Measurements from ENCODE around the gene M1AP.
A peak's percentile ranks its signal among the peaks of the same experiment; 100 is the strongest.

The M1AP gene

DNA sequence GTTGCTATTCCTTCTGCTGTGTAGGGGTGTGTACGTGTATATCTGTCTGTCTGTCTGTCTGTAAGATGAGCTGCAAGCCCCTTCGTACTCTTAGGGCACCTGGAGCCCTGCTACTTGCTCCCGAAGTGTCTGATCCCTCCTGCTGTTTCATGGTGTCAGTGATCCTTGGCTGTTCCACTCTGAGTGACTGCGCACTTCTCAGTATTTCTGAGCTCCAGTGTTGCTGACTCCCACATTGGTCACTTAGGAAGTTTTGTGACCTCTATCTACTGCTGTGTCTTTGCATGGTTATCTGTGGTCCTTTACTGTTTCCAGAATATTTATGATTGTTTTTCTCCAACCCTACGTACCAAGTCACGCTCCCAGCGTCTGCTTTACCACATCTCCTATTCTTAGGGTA is 22.1 kb upstream of the M1AP start:
- Histone ChIP-seq H3K27ac (no peak overlapping the region), H3K9ac (ENCODE audit: insufficient read length) (no peak overlapping the region), H3K9me3 (ENCODE audit: low read depth, low read length) (no peaks in the 10 kb centered on the region), H3K4me3 (no peak overlapping the region), H3K36me3 (ENCODE audit: insufficient read depth, low read length) (no peaks in the 10 kb centered on the region)
- no peak for TF ChIP-seq POLR2AphosphoS5 (IDR thresholded peaks at IDR 0.05; ENCODE audit: borderline replicate concordance, low read depth, low read length)
- no peak for TF ChIP-seq FOXP2 (optimal IDR thresholded peaks at IDR 0.05; ENCODE audit: control extremely low read depth, extremely low read length, insufficient read depth)
- TF ChIP-seq EZH2 (IDR thresholded peaks at IDR 0.05): no peak
- no peak for DNase-seq (ENCODE audit: low read depth, low spot score)

DNA sequence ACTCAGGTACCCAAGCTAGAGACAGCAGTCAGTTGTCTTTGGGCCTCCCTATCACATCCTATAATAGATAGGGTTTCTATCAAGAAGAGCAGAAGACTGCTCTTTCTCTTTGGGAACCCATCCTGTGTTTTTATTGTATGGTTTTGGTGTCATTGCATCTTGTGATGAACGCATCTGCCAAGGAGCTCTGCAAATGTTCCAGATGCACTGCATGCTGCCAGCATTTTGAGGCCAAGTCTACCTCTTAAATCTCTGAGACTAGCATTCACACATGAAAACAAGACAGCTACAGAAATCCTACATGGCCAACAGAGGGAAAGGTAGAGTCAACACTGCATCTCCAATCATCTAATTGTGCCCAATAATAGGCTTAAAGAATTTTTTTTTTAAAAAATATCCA is 20.0 kb upstream of the M1AP start:
- Histone ChIP-seq H3K9me3 (ENCODE audit: low read depth, low read length) (no peaks in the 10 kb centered on the region), H3K4me3 (no peak overlapping the region), H3K9ac (ENCODE audit: insufficient read length) (no peak overlapping the region), H3K36me3 (ENCODE audit: insufficient read depth, low read length) (no peaks in the 10 kb centered on the region), H3K27ac (no peak overlapping the region)
- DNase-seq (ENCODE audit: low read depth, low spot score): no peak
- no peak for TF ChIP-seq FOXP2 (optimal IDR thresholded peaks at IDR 0.05; ENCODE audit: control extremely low read depth, extremely low read length, insufficient read depth)
- TF ChIP-seq EZH2 (IDR thresholded peaks at IDR 0.05): no peak
- no peak for TF ChIP-seq POLR2AphosphoS5 (IDR thresholded peaks at IDR 0.05; ENCODE audit: borderline replicate concordance, low read depth, low read length)

DNA sequence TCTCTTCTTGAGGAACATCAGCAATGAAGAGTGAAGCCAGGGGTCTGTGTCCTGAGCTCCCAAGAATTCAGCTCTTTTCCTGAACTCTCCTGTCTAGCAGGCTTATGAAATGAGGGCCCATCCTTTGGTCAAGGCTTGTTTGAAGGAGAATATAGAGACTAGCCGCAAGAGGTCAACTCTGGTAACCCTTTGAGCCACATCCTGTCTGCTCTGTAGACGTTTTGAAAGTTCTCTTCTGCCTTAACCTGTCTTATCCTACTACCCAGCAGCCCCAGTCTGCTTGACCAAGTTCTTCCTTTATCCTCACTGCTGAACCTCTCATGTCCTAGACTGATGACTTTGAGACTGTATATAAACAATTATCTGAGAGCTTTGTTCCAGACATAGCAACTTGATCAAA is 11.3 kb upstream of the M1AP start:
- Histone ChIP-seq H3K36me3 (ENCODE audit: insufficient read depth, low read length) (no peaks in the 10 kb centered on the region), H3K9me3 (ENCODE audit: low read depth, low read length) (no peaks in the 10 kb centered on the region), H3K27ac (no peak overlapping the region), H3K9ac (ENCODE audit: insufficient read length) (no peak overlapping the region), H3K4me3 (no peak overlapping the region)
- no peak for DNase-seq (ENCODE audit: low read depth, low spot score)
- TF ChIP-seq FOXP2 (optimal IDR thresholded peaks at IDR 0.05; ENCODE audit: control extremely low read depth, extremely low read length, insufficient read depth): no peak
- no peak for TF ChIP-seq EZH2 (IDR thresholded peaks at IDR 0.05)
- TF ChIP-seq POLR2AphosphoS5 (IDR thresholded peaks at IDR 0.05; ENCODE audit: borderline replicate concordance, low read depth, low read length): no peak

DNA sequence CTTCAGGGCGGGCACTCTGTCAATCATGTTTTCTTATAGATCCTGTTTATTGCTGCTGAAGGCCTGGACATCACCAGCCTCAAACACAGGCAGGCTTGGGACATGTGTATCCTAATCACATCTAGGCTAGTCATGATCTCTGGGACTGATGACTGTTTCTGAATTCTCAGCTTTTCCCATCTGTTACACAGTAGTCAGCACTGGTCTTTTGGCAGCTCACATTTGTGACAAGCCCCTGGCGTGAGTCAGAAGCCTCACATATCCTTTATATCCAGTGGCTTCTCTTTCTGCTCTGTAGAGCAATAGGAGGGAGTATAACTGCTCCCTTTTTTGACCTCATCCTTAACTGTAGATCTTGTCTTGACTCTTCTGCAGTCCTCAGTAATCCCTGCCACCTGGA is 10.4 kb upstream of the M1AP start:
- Histone ChIP-seq H3K27ac (no peak overlapping the region), H3K4me3 (no peak overlapping the region), H3K9me3 (ENCODE audit: low read depth, low read length) (no peaks in the 10 kb centered on the region), H3K9ac (ENCODE audit: insufficient read length) (no peak overlapping the region), H3K36me3 (ENCODE audit: insufficient read depth, low read length) (no peaks in the 10 kb centered on the region)
- DNase-seq (ENCODE audit: low read depth, low spot score): no peak
- no peak for TF ChIP-seq FOXP2 (optimal IDR thresholded peaks at IDR 0.05; ENCODE audit: control extremely low read depth, extremely low read length, insufficient read depth)
- TF ChIP-seq EZH2 (IDR thresholded peaks at IDR 0.05): no peak
- no peak for TF ChIP-seq POLR2AphosphoS5 (IDR thresholded peaks at IDR 0.05; ENCODE audit: borderline replicate concordance, low read depth, low read length)

DNA sequence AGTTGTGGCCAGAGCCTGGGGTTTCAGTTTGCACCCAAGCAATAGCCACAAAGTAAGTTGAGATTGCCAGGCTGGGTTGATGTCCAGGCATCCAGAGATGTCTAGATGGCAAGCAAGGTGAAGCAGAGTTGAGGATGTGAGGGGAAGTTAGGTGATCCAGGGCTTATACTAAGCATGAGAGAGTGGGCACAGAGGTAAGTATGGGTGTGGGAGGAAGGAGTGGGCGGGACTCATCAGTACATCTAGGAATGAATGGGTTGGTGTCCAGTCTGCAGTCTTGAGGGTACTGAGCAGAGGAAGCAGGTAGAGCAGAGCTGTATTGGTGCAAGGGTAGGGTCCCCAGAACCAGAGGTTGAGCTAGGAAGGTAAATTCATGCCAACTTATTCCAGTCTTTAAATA is 7.4 kb upstream of the M1AP start:
- TF ChIP-seq FOXP2 (optimal IDR thresholded peaks at IDR 0.05; ENCODE audit: control extremely low read depth, extremely low read length, insufficient read depth): no peak
- no peak for TF ChIP-seq POLR2AphosphoS5 (IDR thresholded peaks at IDR 0.05; ENCODE audit: borderline replicate concordance, low read depth, low read length)
- TF ChIP-seq EZH2 (IDR thresholded peaks at IDR 0.05): no peak
- Histone ChIP-seq H3K9ac (ENCODE audit: insufficient read length) (no peak overlapping the region), H3K9me3 (ENCODE audit: low read depth, low read length) (no peaks in the 10 kb centered on the region), H3K27ac (no peak overlapping the region), H3K4me3 (no peak overlapping the region), H3K36me3 (ENCODE audit: insufficient read depth, low read length) (no peaks in the 10 kb centered on the region)
- DNase-seq (ENCODE audit: low read depth, low spot score): no peak

DNA sequence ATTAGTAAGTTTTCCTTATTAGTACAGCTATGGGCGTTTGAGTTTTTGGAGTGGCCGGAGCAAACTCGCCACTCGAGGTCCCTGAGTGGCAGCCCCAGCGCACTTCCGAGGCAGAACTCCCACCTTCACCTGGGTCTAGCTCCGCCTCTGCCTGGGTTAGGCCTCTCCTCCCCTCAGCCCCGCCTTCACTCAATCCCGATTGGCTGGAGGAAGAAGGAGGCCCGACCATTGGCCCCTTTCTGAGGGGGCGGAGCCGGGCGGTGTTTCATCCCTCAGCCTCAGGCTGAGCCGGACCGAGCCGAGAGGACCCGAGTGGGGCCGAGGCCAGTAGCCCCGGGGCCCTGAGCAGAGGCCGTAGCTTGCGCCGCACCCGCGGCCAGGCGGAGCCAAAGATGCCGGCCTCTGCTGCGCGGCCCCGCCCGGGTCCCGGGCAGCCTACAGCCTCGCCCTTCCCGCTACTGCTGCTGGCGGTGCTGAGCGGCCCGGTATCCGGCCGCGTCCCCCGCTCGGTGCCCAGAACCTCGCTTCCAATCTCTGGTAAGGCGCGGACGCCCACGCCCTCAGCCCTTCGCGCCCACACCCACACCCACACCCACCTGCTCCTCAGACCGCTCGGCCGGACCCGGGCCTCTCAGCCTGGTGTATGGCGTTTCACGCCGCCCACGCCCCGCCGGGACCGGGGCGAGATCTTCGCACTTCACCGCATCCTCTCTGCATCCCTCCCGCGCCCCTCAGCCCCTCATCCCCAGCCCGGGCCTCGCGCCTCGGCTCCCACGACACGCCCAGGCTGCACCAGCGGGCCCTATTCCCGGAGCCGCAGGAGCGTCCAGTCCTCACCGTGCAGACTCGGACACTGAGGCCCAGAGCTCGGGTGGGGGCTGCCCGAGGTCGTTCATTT is 6.1 kb upstream of the M1AP start, which contains the start of gene SEMA4F:
Gene SEMA4F, plus strand, starts transcription at position 263 of the 898 bp plus-strand sequence. Its CDS starts 130 bp downstream, at position 393.
- TF ChIP-seq EZH2 (IDR thresholded peaks at IDR 0.05) (no peak), POLR2AphosphoS5 (IDR thresholded peaks at IDR 0.05; ENCODE audit: borderline replicate concordance, low read depth, low read length) (peak; percentile 73), FOXP2 (optimal IDR thresholded peaks at IDR 0.05; ENCODE audit: control extremely low read depth, extremely low read length, insufficient read depth) (no peak)
- Histone ChIP-seq H3K36me3 (ENCODE audit: insufficient read depth, low read length) (no peaks in the 10 kb centered on the region), H3K9ac (ENCODE audit: insufficient read length) (peak within 1 kb of the TSS; percentile 54), H3K9me3 (ENCODE audit: low read depth, low read length) (no peaks in the 10 kb centered on the region), H3K4me3 (peak within 1 kb of the TSS; percentile 91), H3K27ac (no peak within 1 kb of the TSS)
- peak; percentile 39 for DNase-seq (ENCODE audit: low read depth, low spot score)

DNA sequence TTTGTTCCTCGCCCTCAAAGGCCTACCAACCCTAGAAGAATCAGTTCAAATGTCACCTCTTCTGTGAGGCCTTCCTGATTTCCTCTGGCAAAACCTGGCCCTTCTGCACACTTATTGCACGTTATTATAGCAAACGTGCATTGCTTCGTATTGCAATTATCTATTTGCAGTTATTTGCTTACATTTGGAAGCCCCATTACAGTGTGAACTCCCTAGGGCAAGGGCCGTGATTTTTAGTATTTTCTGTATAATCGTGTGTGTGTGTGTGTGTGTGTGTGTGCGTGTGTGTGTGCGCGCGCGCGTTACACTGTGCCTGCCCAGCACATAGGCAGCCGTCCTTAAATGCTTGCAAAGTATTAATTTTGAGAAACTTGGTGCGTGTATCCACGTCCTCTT is 5.5 kb upstream of the M1AP start:
- TF ChIP-seq FOXP2 (optimal IDR thresholded peaks at IDR 0.05; ENCODE audit: control extremely low read depth, extremely low read length, insufficient read depth) (no peak), EZH2 (IDR thresholded peaks at IDR 0.05) (no peak), POLR2AphosphoS5 (IDR thresholded peaks at IDR 0.05; ENCODE audit: borderline replicate concordance, low read depth, low read length) (no peak)
- DNase-seq (ENCODE audit: low read depth, low spot score): no peak
- no peak overlapping the region for H3K27ac ChIP-seq
- H3K4me3 ChIP-seq: peak overlapping the region; percentile 91
- no peaks in the 10 kb centered on the region for H3K36me3 ChIP-seq (ENCODE audit: insufficient read depth, low read length)
- no peaks in the 10 kb centered on the region for H3K9me3 ChIP-seq (ENCODE audit: low read depth, low read length)
- no peak overlapping the region for H3K9ac ChIP-seq (ENCODE audit: insufficient read length)

DNA sequence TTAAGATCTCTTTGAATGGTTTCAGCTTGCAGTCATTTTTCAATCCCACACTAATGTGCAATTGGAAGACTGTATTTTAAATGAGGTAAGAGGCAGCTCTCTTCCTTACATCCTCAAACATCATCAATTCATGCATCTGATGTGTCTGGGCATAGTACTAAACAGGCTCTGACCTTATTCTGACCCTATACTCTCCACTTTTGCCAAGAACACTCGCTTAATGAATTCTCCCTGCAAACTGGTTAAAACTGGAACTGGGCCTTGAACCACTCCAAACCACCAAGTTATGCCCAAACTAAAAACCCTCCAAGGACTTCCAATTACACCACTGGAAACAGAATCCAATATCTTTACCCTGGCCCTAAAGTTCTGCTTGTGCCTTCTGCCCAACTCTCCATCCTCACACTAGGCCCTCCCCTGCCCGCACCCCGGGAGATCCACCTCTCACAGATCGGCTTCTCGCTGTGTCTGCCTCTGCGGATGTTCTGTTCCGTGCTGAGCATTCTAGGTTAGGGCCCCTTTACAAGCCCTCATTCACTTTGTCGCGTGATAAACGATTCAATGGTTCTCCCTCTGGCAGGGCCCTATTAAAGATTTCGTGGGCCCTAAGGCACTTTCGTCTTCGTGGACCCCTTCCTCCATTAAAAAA is 1.2 kb downstream of the M1AP start:
- Histone ChIP-seq H3K9me3 (ENCODE audit: low read depth, low read length) (no peaks in the 10 kb centered on the region), H3K9ac (ENCODE audit: insufficient read length) (no peak overlapping the region), H3K4me3 (no peak overlapping the region), H3K36me3 (ENCODE audit: insufficient read depth, low read length) (no peaks in the 10 kb centered on the region), H3K27ac (no peak overlapping the region)
- no peak for TF ChIP-seq FOXP2 (optimal IDR thresholded peaks at IDR 0.05; ENCODE audit: control extremely low read depth, extremely low read length, insufficient read depth)
- TF ChIP-seq POLR2AphosphoS5 (IDR thresholded peaks at IDR 0.05; ENCODE audit: borderline replicate concordance, low read depth, low read length): no peak
- TF ChIP-seq EZH2 (IDR thresholded peaks at IDR 0.05): no peak
- no peak for DNase-seq (ENCODE audit: low read depth, low spot score)
